SU-DHL-6 (cell line): ENCODE results near the gene CETP.
"Not testable (repeated sequence)": the region's sequence is repeated elsewhere in the genome, so short reads cannot be mapped to it uniquely, and the experiment has no call there.

Experiments used
- CTCF ChIP-seq: fragments of 200-600 bp; sonication (generic); IDR thresholded peaks from one replicate; pipeline ENCODE4 v1.5.1; 2017; ENCODE audit warnings: antibody characterized with exemption, mild to moderate bottlenecking, low read length, moderate library complexity; ENCODE audit not compliant: insufficient read depth, poor library complexity, severe bottlenecking
- EZH2phosphoT487 ChIP-seq: fragments of 200-600 bp; sonication (generic), shearing (Covaris generic); conservative IDR thresholded peaks from 2 replicates; pipeline ENCODE4 v1.6.1; 2018; ENCODE audit warnings: mild to moderate bottlenecking, antibody characterized with exemption, low read length, moderate library complexity, mixed read lengths

DNA sequence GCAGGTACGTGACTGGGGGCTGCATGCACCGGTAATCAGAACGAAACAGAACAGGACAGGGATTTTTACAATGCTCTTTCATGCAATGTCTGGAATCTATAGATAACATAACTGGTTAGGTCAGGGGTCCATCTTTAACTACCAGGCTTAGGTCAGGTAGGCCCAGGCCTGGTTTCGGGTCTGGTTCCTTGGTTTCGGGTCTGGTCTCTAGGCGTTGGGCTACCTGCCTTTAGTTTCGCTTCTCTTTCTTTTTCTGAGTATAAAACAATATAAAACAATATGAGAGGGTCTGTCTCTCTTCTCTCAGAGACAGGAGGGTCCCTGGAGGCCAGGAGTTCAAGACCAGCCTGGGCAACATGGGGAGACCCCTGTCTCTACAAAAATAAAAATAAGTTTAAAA, 12.1 kb downstream of the CETP start:
- not testable (repeated sequence) for TF ChIP-seq CTCF, EZH2phosphoT487
